KOPT-K1 (cell line): ENCODE measurements around the gene TOP2A.
A peak's percentile ranks its signal among the peaks of the same experiment; 100 is the strongest.

Source experiments
- H3K27ac ChIP-seq: fragments of 200-600 bp; sonication (generic); 2 replicates; pipeline ENCODE4 v1.5.1; 2016; ENCODE audit warnings: antibody characterized with exemption, mild to moderate bottlenecking, low read depth, low read length; ENCODE audit not compliant: poor library complexity, severe bottlenecking
- H3K36me3 ChIP-seq: fragments of 200-600 bp; sonication (generic); 2 replicates; pipeline ENCODE4 v1.5.1; 2017; ENCODE audit warnings: antibody characterized with exemption, mild to moderate bottlenecking, low read length, moderate library complexity; ENCODE audit not compliant: insufficient read depth
- H3K9me3 ChIP-seq: fragments of 200-600 bp; sonication (generic); 2 replicates; pipeline ENCODE4 v1.5.1; 2017; ENCODE audit warnings: antibody characterized with exemption, low read length, mild to moderate bottlenecking; ENCODE audit not compliant: insufficient read depth, poor library complexity, severe bottlenecking

TOP2A gene

GRCh38 chr17:40457964-40458791 lies 40.5 kb upstream of the TOP2A start:
- no peaks in the 10 kb centered on the region for H3K36me3 ChIP-seq
- no peak overlapping the region for H3K27ac ChIP-seq
- no peaks in the 10 kb centered on the region for H3K9me3 ChIP-seq

- no peak overlapping the region for H3K27ac ChIP-seq
- H3K36me3 ChIP-seq: no peaks in the 10 kb centered on the region
- H3K9me3 ChIP-seq: no peaks in the 10 kb centered on the region
Observed at GRCh38 chr17:40457369-40457768, 39.7 kb upstream of the TOP2A start.

- H3K36me3 ChIP-seq: no peaks in the 10 kb centered on the region
- H3K9me3 ChIP-seq: no peaks in the 10 kb centered on the region
- no peak overlapping the region for H3K27ac ChIP-seq
Observed at GRCh38 chr17:40456396-40456951, 38.8 kb upstream of the TOP2A start.

- Histone ChIP-seq H3K9me3 (no peaks in the 10 kb centered on the region), H3K36me3 (no peaks in the 10 kb centered on the region), H3K27ac (no peak overlapping the region)
Observed at GRCh38 chr17:40454613-40454995, 36.9 kb upstream of the TOP2A start.

GRCh38 chr17:40453881-40454612 lies 36.4 kb upstream of the TOP2A start:
- H3K36me3 ChIP-seq: no peaks in the 10 kb centered on the region
- H3K9me3 ChIP-seq: no peaks in the 10 kb centered on the region
- no peak overlapping the region for H3K27ac ChIP-seq

GRCh38 chr17:40452921-40453378 lies 35.3 kb upstream of the TOP2A start:
- no peak overlapping the region for H3K27ac ChIP-seq
- H3K9me3 ChIP-seq: no peaks in the 10 kb centered on the region
- no peaks in the 10 kb centered on the region for H3K36me3 ChIP-seq

GRCh38 chr17:40452216-40452787 lies 34.6 kb upstream of the TOP2A start:
- no peaks in the 10 kb centered on the region for H3K9me3 ChIP-seq
- H3K36me3 ChIP-seq: no peaks in the 10 kb centered on the region
- H3K27ac ChIP-seq: no peak overlapping the region

GRCh38 chr17:40451420-40451819 lies 33.7 kb upstream of the TOP2A start:
- Histone ChIP-seq H3K36me3 (no peaks in the 10 kb centered on the region), H3K9me3 (no peaks in the 10 kb centered on the region), H3K27ac (no peak overlapping the region)

GRCh38 chr17:40450175-40450574 lies 32.5 kb upstream of the TOP2A start:
- Histone ChIP-seq H3K36me3 (no peaks in the 10 kb centered on the region), H3K27ac (no peak overlapping the region), H3K9me3 (no peaks in the 10 kb centered on the region)

GRCh38 chr17:40448639-40449261 lies 31.1 kb upstream of the TOP2A start:
- Histone ChIP-seq H3K27ac (peak overlapping the region; percentile 35), H3K9me3 (no peaks in the 10 kb centered on the region), H3K36me3 (no peaks in the 10 kb centered on the region)

- Histone ChIP-seq H3K36me3 (no peaks in the 10 kb centered on the region), H3K27ac (peak overlapping the region; percentile 35), H3K9me3 (no peaks in the 10 kb centered on the region)
Observed at GRCh38 chr17:40448213-40448638, 30.5 kb upstream of the TOP2A start.

GRCh38 chr17:40447806-40448205 lies 30.1 kb upstream of the TOP2A start:
- H3K27ac ChIP-seq: peak overlapping the region; percentile 35
- no peaks in the 10 kb centered on the region for H3K9me3 ChIP-seq
- no peaks in the 10 kb centered on the region for H3K36me3 ChIP-seq

- Histone ChIP-seq H3K36me3 (no peaks in the 10 kb centered on the region), H3K27ac (no peak overlapping the region), H3K9me3 (no peaks in the 10 kb centered on the region)
Observed at GRCh38 chr17:40447148-40447644, 29.5 kb upstream of the TOP2A start.

GRCh38 chr17:40445751-40446468 lies 28.2 kb upstream of the TOP2A start:
- Histone ChIP-seq H3K27ac (no peak overlapping the region), H3K36me3 (no peaks in the 10 kb centered on the region), H3K9me3 (no peaks in the 10 kb centered on the region)
